IMR-90 (cell line): Measurements from ENCODE around the gene HERC6. TPM values are rescaled to one million over a fixed set of nuclear protein-coding genes. Genes with fewer than 3 reads are reported as not detected.

ENCODE experiments used
- ATAC-seq: fragments of 200-7000 bp; cut with Tn5 transposase; 2 replicates; pipeline ENCODE4 v1.9.1; 2020; ENCODE audit warnings: low read depth, mild to moderate bottlenecking, moderate library complexity
- BruUV-seq: library from RNA; stranded (reverse); fragments of 400-500 nt; replicated peaks from 2 replicates; lab custom pipeline; 2021; lab: Mats Ljungman, UMichigan
- CTCF ChIA-PET: fragments of 300-600 bp; formaldehyde crosslinking; extraction: SDS; loops from one replicate; lab custom pipeline; 2021; ENCODE audit warnings: antibody characterized with exemption; lab: Yijun Ruan, JAX
- POLR2A ChIA-PET: fragments of 300-600 bp; sonication (Branson Sonifier 250); formaldehyde crosslinking; loops from one replicate; lab custom pipeline; 2022; ENCODE audit warnings: antibody characterized with exemption; ENCODE audit not compliant: unreplicated experiment; lab: Charles Lee
- DNase-seq: peaks from one replicate; pipeline ENCODE4 v3.0.0; 2013
- H2AFZ ChIP-seq: replicated peaks from 2 replicates; pipeline ENCODE3; 2013; ENCODE audit warnings: low read length, mild to moderate bottlenecking; ENCODE audit not compliant: poor library complexity
- H2AK5ac ChIP-seq: 2 replicates; pipeline ENCODE4 v1.6.1; 2013; ENCODE audit warnings: low read depth, low read length, inconsistent platforms
- H2AK9ac ChIP-seq: replicated peaks from 2 replicates; pipeline ENCODE3; 2013; ENCODE audit warnings: mild to moderate bottlenecking, low read depth, low read length, moderate library complexity; ENCODE audit not compliant: poor library complexity
- H2BK120ac ChIP-seq: 2 replicates; pipeline ENCODE4 v1.6.1; 2013; ENCODE audit warnings: low read depth, low read length, inconsistent platforms
- H2BK15ac ChIP-seq: 3 replicates; pipeline ENCODE4 v1.6.1; 2013; ENCODE audit warnings: low read depth, low read length, inconsistent platforms
- H2BK20ac ChIP-seq: 2 replicates; pipeline ENCODE4 v1.6.1; 2013; ENCODE audit warnings: low read depth, mild to moderate bottlenecking, inconsistent platforms, low read length, moderate library complexity
- H2BK5ac ChIP-seq: 2 replicates; pipeline ENCODE4 v1.6.1; 2013; ENCODE audit warnings: mild to moderate bottlenecking, low read depth, low read length, inconsistent platforms; ENCODE audit not compliant: poor library complexity, severe bottlenecking
- H3K14ac ChIP-seq: replicated peaks from 2 replicates; pipeline ENCODE4 v1.6.1; 2013; ENCODE audit warnings: low read depth, low read length, inconsistent platforms
- H3K18ac ChIP-seq: 2 replicates; pipeline ENCODE4 v1.6.1; 2013; ENCODE audit warnings: low read depth, low read length, control low read depth
- H3K23ac ChIP-seq: 2 replicates; pipeline ENCODE4 v1.6.1; 2013; ENCODE audit warnings: low read depth, low read length, inconsistent platforms
- H3K27ac ChIP-seq: 2 replicates; pipeline ENCODE4 v1.5.1; 2013; ENCODE audit warnings: mild to moderate bottlenecking, control low read depth, low read length; ENCODE audit not compliant: insufficient read depth
- H3K27me3 ChIP-seq: 2 replicates; pipeline ENCODE4 v1.6.1; 2013; ENCODE audit warnings: low read length; ENCODE audit not compliant: control insufficient read depth, insufficient read depth
- H3K36me3 ChIP-seq: 2 replicates; pipeline ENCODE4 v1.6.1; 2013; ENCODE audit warnings: low read length, mixed read lengths; ENCODE audit not compliant: control insufficient read depth, insufficient read depth
- H3K4ac ChIP-seq: 2 replicates; pipeline ENCODE4 v1.6.1; 2013; ENCODE audit warnings: low read depth, low read length, inconsistent platforms
- H3K4me1 ChIP-seq: 2 replicates; pipeline ENCODE4 v1.6.1; 2013; ENCODE audit warnings: low read length, mixed read lengths; ENCODE audit not compliant: control insufficient read depth, insufficient read depth
- H3K4me2 ChIP-seq: 2 replicates; pipeline ENCODE4 v1.6.1; 2013; ENCODE audit warnings: low read depth, mild to moderate bottlenecking, control low read depth, low read length, moderate library complexity
- H3K4me3 ChIP-seq: 2 replicates; pipeline ENCODE4 v1.5.1; 2013; ENCODE audit warnings: low read depth, mild to moderate bottlenecking, control low read depth, low read length, moderate library complexity; ENCODE audit not compliant: insufficient read depth
- H3K56ac ChIP-seq: 2 replicates; pipeline ENCODE4 v1.6.1; 2013; ENCODE audit warnings: low read length, inconsistent platforms; ENCODE audit not compliant: insufficient read depth; ENCODE audit errors: extremely low read depth
- H3K79me1 ChIP-seq, 2 experiments: 2 replicates each; pipeline ENCODE4 v1.6.1; 2013; ENCODE audit warnings: low read length in 2 of 2, inconsistent platforms in 1 of 2, low read depth in 1 of 2
- H3K9ac ChIP-seq: 2 replicates; pipeline ENCODE4 v1.6.1; 2013; ENCODE audit warnings: low read depth, low read length, control low read depth
- H3K9me1 ChIP-seq: 2 replicates; pipeline ENCODE4 v1.6.1; 2013; ENCODE audit warnings: low read length, inconsistent platforms; ENCODE audit not compliant: insufficient read depth
- H3K9me3 ChIP-seq: 2 replicates; pipeline ENCODE4 v1.6.1; 2013; ENCODE audit warnings: low read length; ENCODE audit not compliant: control insufficient read depth, insufficient read depth
- H4K20me1 ChIP-seq: 2 replicates; pipeline ENCODE4 v1.6.1; 2013; ENCODE audit warnings: low read length, inconsistent platforms; ENCODE audit not compliant: insufficient read depth
- H4K5ac ChIP-seq: 2 replicates; pipeline ENCODE4 v1.6.1; 2013; ENCODE audit warnings: mild to moderate bottlenecking, low read depth, low read length, control low read depth
- H4K8ac ChIP-seq, 2 experiments: 2 replicates each; pipeline ENCODE4 v1.6.1; 2013; ENCODE audit warnings: low read depth in 2 of 2, low read length in 2 of 2, control low read depth in 1 of 2, inconsistent platforms in 1 of 2
- H4K91ac ChIP-seq: 2 replicates; pipeline ENCODE4 v1.6.1; 2013; ENCODE audit warnings: low read depth, low read length, inconsistent platforms; ENCODE audit not compliant: insufficient read depth
- BHLHE40 ChIP-seq: fragments of 150-350 bp; IDR thresholded peaks from 2 replicates; pipeline ENCODE4 v1.6.1; 2016; ENCODE audit warnings: mild to moderate bottlenecking, low read depth, low read length
- CEBPB ChIP-seq: IDR thresholded peaks from 2 replicates; pipeline ENCODE4 v1.6.1; 2012; ENCODE audit warnings: low read depth, low read length, improper control_type of control experiment
- CHD1 ChIP-seq: IDR thresholded peaks from 2 replicates; pipeline ENCODE4 v1.6.1; 2012; ENCODE audit warnings: low read depth, low read length, improper control_type of control experiment
- FOS ChIP-seq: fragments of 150-350 bp; IDR thresholded peaks from 2 replicates; pipeline ENCODE4 v1.6.1; 2016; ENCODE audit warnings: low read depth, low read length
- MAFK ChIP-seq: IDR thresholded peaks from 2 replicates; pipeline ENCODE4 v1.6.1; 2012; ENCODE audit warnings: low read depth, low read length, improper control_type of control experiment
- MAZ ChIP-seq: IDR thresholded peaks from 2 replicates; pipeline ENCODE4 v1.6.1; 2012; ENCODE audit warnings: low read depth, mild to moderate bottlenecking, low read length, improper control_type of control experiment, moderate library complexity, borderline replicate concordance
- MXI1 ChIP-seq: IDR thresholded peaks from 2 replicates; pipeline ENCODE4 v1.6.1; 2012; ENCODE audit warnings: low read depth, mild to moderate bottlenecking, low read length, moderate library complexity, borderline replicate concordance
- NFE2L2 ChIP-seq: fragments of 150-350 bp; IDR thresholded peaks from 2 replicates; pipeline ENCODE4 v1.6.1; 2016; ENCODE audit warnings: low read depth, mild to moderate bottlenecking, low read length
- POLR2A ChIP-seq: IDR thresholded peaks from 2 replicates; pipeline ENCODE4 v1.6.1; 2012; ENCODE audit warnings: mild to moderate bottlenecking, low read depth, low read length
- RAD21 ChIP-seq: IDR thresholded peaks from 2 replicates; pipeline ENCODE4 v1.6.1; 2012; ENCODE audit warnings: low read length, improper control_type of control experiment
- RCOR1 ChIP-seq: IDR thresholded peaks from 2 replicates; pipeline ENCODE4 v1.6.1; 2012; ENCODE audit warnings: mild to moderate bottlenecking, low read length, improper control_type of control experiment; ENCODE audit not compliant: insufficient replicate concordance
- RFX5 ChIP-seq: IDR thresholded peaks from 2 replicates; pipeline ENCODE4 v1.8.0; 2012; ENCODE audit warnings: low read depth, mild to moderate bottlenecking, low read length, moderate library complexity
- SMC3 ChIP-seq: fragments of 150-350 bp; IDR thresholded peaks from 2 replicates; pipeline ENCODE4 v1.6.1; 2016; ENCODE audit warnings: low read depth, mild to moderate bottlenecking, antibody characterized with exemption, low read length, moderate library complexity
- WGBS, 2 experiments: methylation state at CpG; one replicate each; pipeline versions ENCODE4 v1.1.5 to v1.1.7; 2013; ENCODE audit warnings: missing lambda C conversion rate in 2 of 2; ENCODE audit not compliant: insufficient read length in 1 of 2; ENCODE audit errors: extremely low coverage in 2 of 2; 5-methylcytosine and 5-hydroxymethylcytosine counted together
- dilution Hi-C: fragments of 300-500 bp; cut with HindIII; formaldehyde crosslinking; loops from one replicate; pipeline ENCODE4 v1.14.3; 2018; ENCODE audit warnings: low sequenced_read_pairs; ENCODE audit not compliant: unreplicated experiment
- in situ Hi-C: fragments of 300-500 bp; cut with MboI; formaldehyde crosslinking; loops from 3 replicates; pipeline ENCODE4 v1.14.3; 2019; ENCODE audit warnings: low sequenced_read_pairs, inconsistent platforms, mixed read lengths
- intact Hi-C: fragments of 100-400 bp; cut with micrococcal nuclease; formaldehyde crosslinking; loops from 2 replicates; pipeline ENCODE4 v1.10.0; 2022
- polyA plus RNA-seq, 3 experiments: library from polyadenylated mRNA; depleted of rRNA; stranded (reverse); fragments of >200 nt; gene quantifications; 2 replicates each; pipeline ENCODE4 v1.2.3, GENCODE V29; 2012; ENCODE audit warnings: low replicate concordance in 1 of 3
- total RNA-seq: library from RNA; depleted of rRNA; stranded (reverse); fragments of >200 nt; gene quantifications from 2 replicates; pipeline ENCODE4 v1.2.3, GENCODE V29; 2012
- TF ChIP-seq, protein P1 (sequence below): fragments of 150-350 bp; IDR thresholded peaks from 2 replicates; pipeline ENCODE4 v1.6.1; 2017; ENCODE audit warnings: mild to moderate bottlenecking, antibody characterized with exemption, low read length, low read depth
- TF ChIP-seq, protein P2 (sequence below): conservative IDR thresholded peaks from 2 replicates; pipeline ENCODE4 v1.5.1; 2012; ENCODE audit warnings: mild to moderate bottlenecking, low read depth, low read length, improper control_type of control experiment
- TF ChIP-seq, protein P3 (sequence below): fragments of 150-350 bp; IDR thresholded peaks from 2 replicates; pipeline ENCODE4 v1.6.1; 2016; ENCODE audit warnings: low read depth, mild to moderate bottlenecking, low read length, moderate library complexity, borderline replicate concordance

HERC6 gene
- total and polyA plus RNA-seq, 2 of the 4 experiments (the other 2 are of a cell fraction) = 0.53 to 1.6 TPM

DNA sequence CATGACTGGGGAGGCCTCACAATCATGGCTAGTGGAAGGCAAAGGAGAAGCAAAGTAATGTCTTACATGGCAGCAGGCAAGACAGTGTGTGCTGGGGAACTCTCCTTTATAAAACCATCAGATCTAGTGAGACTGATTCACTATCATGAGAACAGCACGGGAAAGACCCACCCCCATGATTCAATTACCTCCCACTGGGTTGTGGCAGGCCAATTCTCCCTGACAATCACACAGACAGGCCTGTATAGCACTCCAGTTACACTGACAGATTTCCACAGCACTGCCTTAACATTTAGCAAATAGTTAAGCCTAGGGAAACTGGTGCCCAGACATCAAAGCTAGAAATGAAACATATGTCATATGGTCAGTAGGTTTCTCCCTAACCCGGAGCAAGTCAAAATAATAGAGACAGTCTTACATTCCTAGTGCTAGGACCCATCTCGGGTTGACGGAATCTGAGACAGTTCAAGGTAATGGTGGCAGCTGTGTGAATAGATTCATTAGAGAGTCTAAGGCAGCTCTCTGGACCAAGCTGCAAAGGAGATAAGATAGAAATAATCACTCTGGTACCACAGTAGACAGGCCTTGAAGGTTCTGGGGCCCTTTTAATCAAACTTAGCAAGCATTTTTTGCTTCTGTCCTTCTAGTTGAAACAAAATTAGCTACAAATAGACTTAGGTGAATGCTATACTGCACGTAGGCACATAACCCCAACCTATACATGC lies 68.9 kb downstream of the HERC6 start:
- Histone ChIP-seq H4K20me1 (no peaks in the 10 kb centered on the region), H3K27me3 (peaks cover 2% of the 10 kb centered on the region), H3K4me3 (no peak overlapping the region), H3K4me1 (no peaks in the 10 kb centered on the region), H3K14ac (no peak overlapping the region), H3K4me2 (no peak overlapping the region), H3K18ac (no peak overlapping the region), H4K8ac (no peak overlapping the region), H2BK120ac (no peak overlapping the region), H2BK5ac (no peak overlapping the region), H3K79me1 (no peaks in the 10 kb centered on the region), H3K9ac (no peak overlapping the region), H4K5ac (no peak overlapping the region), H3K9me3 (no peaks in the 10 kb centered on the region), H4K91ac (no peak overlapping the region), H2BK20ac (no peak overlapping the region), H2AK5ac (no peak overlapping the region), H3K27ac (no peak overlapping the region), H3K9me1 (no peaks in the 10 kb centered on the region), H3K4ac (no peak overlapping the region), H3K23ac (no peak overlapping the region), H3K36me3 (no peaks in the 10 kb centered on the region), H3K56ac (no peak overlapping the region), H2BK15ac (no peak overlapping the region), H2AFZ (no peak overlapping the region), H2AK9ac (no peak overlapping the region)
- WGBS, 2 experiments = 50% methylated on average over 2 of the region's 5 CpGs; no CpG with 5 or more reads in 1 of the 2 experiments
- intact Hi-C loops = no loop called here
- no peak for DNase-seq
- ChIA-PET CTCF (no interaction called here), POLR2A (no interaction called here)
- TF ChIP-seq CHD1 (no peak), RFX5 (no peak), FOS (no peak), MAZ (no peak), RAD21 (no peak), SMC3 (no peak), MAFK (no peak), RCOR1 (no peak), POLR2A (no peak), CEBPB (no peak), BHLHE40 (no peak), NFE2L2 (no peak), MXI1 (no peak)
- TF ChIP-seq, protein P1, sequence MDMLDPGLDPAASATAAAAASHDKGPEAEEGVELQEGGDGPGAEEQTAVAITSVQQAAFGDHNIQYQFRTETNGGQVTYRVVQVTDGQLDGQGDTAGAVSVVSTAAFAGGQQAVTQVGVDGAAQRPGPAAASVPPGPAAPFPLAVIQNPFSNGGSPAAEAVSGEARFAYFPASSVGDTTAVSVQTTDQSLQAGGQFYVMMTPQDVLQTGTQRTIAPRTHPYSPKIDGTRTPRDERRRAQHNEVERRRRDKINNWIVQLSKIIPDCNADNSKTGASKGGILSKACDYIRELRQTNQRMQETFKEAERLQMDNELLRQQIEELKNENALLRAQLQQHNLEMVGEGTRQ = no peak
- TF ChIP-seq, protein P2, sequence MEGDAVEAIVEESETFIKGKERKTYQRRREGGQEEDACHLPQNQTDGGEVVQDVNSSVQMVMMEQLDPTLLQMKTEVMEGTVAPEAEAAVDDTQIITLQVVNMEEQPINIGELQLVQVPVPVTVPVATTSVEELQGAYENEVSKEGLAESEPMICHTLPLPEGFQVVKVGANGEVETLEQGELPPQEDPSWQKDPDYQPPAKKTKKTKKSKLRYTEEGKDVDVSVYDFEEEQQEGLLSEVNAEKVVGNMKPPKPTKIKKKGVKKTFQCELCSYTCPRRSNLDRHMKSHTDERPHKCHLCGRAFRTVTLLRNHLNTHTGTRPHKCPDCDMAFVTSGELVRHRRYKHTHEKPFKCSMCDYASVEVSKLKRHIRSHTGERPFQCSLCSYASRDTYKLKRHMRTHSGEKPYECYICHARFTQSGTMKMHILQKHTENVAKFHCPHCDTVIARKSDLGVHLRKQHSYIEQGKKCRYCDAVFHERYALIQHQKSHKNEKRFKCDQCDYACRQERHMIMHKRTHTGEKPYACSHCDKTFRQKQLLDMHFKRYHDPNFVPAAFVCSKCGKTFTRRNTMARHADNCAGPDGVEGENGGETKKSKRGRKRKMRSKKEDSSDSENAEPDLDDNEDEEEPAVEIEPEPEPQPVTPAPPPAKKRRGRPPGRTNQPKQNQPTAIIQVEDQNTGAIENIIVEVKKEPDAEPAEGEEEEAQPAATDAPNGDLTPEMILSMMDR = no peak
- TF ChIP-seq, protein P3, sequence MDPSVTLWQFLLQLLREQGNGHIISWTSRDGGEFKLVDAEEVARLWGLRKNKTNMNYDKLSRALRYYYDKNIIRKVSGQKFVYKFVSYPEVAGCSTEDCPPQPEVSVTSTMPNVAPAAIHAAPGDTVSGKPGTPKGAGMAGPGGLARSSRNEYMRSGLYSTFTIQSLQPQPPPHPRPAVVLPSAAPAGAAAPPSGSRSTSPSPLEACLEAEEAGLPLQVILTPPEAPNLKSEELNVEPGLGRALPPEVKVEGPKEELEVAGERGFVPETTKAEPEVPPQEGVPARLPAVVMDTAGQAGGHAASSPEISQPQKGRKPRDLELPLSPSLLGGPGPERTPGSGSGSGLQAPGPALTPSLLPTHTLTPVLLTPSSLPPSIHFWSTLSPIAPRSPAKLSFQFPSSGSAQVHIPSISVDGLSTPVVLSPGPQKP = no peak
- no TSS peak for BruUV-seq
- no peak for ATAC-seq
- in situ Hi-C loops = no loop called here
- dilution Hi-C loops = no loop called here
